Nephron progenitor cell (in vitro differentiated cells): Measurements from ENCODE around the gene ADAMTS14.

ENCODE experiments used
- DNase-seq: peaks from one replicate; pipeline ENCODE4 v3.0.0; 2021
- H3K27ac Mint-ChIP-seq: 2 replicates; pipeline ENCODE4 v1.8.0; 2021; ENCODE audit warnings: mild to moderate bottlenecking, moderate library complexity, mixed read lengths
- H3K27me3 Mint-ChIP-seq: 2 replicates; pipeline ENCODE4 v1.8.0; 2021; ENCODE audit warnings: mild to moderate bottlenecking, low read depth, mixed read lengths; ENCODE audit not compliant: poor library complexity
- H3K36me3 Mint-ChIP-seq: 2 replicates; pipeline ENCODE4 v1.8.0; 2021; ENCODE audit warnings: low read depth, mixed read lengths
- H3K4me1 Mint-ChIP-seq: 2 replicates; pipeline ENCODE4 v1.8.0; 2021; ENCODE audit warnings: mixed read lengths
- H3K4me3 Mint-ChIP-seq: 2 replicates; pipeline ENCODE4 v1.8.0; 2021; ENCODE audit warnings: mild to moderate bottlenecking, moderate library complexity, mixed read lengths
- H3K9me3 Mint-ChIP-seq: 2 replicates; pipeline ENCODE4 v1.8.0; 2021; ENCODE audit warnings: mild to moderate bottlenecking, moderate library complexity, mixed read lengths
- CTCF ChIP-seq: fragments of 200-600 bp; sonication (generic); IDR thresholded peaks from 2 replicates; pipeline ENCODE4 v1.5.0; 2021; ENCODE audit warnings: antibody characterized with exemption

ADAMTS14 gene

GRCh38 chr10:70751356-70751755, 79.0 kb downstream of the ADAMTS14 start:
- TF ChIP-seq CTCF = no peak
- no peak for DNase-seq
- Mint-ChIP-seq H3K36me3 (no peaks in the 10 kb centered on the region), H3K4me1 (peaks cover 17% of the 10 kb centered on the region), H3K4me3 (no peak overlapping the region), H3K27me3 (peaks cover 19% of the 10 kb centered on the region), H3K27ac (no peak overlapping the region), H3K9me3 (no peaks in the 10 kb centered on the region)

- H3K9me3 Mint-ChIP-seq = no peaks in the 10 kb centered on the region
- H3K36me3 Mint-ChIP-seq = no peaks in the 10 kb centered on the region
- H3K4me3 Mint-ChIP-seq = no peak overlapping the region
- no peak for TF ChIP-seq CTCF
- H3K27ac Mint-ChIP-seq = no peak overlapping the region
- H3K4me1 Mint-ChIP-seq = peaks cover 15% of the 10 kb centered on the region
- peaks cover 23% of the 10 kb centered on the region for H3K27me3 Mint-ChIP-seq
- no peak for DNase-seq
These were observed 79.7 kb downstream of the ADAMTS14 start for GRCh38 chr10:70751991-70752390.

- no peaks in the 10 kb centered on the region for H3K9me3 Mint-ChIP-seq
- no peaks in the 10 kb centered on the region for H3K36me3 Mint-ChIP-seq
- peaks cover 25% of the 10 kb centered on the region for H3K27me3 Mint-ChIP-seq
- no peak for DNase-seq
- H3K4me3 Mint-ChIP-seq = no peak overlapping the region
- peaks cover 15% of the 10 kb centered on the region for H3K4me1 Mint-ChIP-seq
- TF ChIP-seq CTCF = no peak
- H3K27ac Mint-ChIP-seq = no peak overlapping the region
These were observed 80.3 kb downstream of the ADAMTS14 start for GRCh38 chr10:70752571-70752970.

- Mint-ChIP-seq H3K36me3 (no peaks in the 10 kb centered on the region), H3K4me3 (no peak overlapping the region), H3K27me3 (peaks cover 25% of the 10 kb centered on the region), H3K4me1 (peaks cover 15% of the 10 kb centered on the region), H3K9me3 (no peaks in the 10 kb centered on the region), H3K27ac (no peak overlapping the region)
- no peak for DNase-seq
- TF ChIP-seq CTCF = no peak
These were observed 80.8 kb downstream of the ADAMTS14 start for GRCh38 chr10:70753026-70753663.

GRCh38 chr10:70753841-70754621, 81.7 kb downstream of the ADAMTS14 start:
- Mint-ChIP-seq H3K4me1 (peaks cover 15% of the 10 kb centered on the region), H3K27me3 (peaks cover 22% of the 10 kb centered on the region), H3K27ac (no peak overlapping the region), H3K4me3 (no peak overlapping the region), H3K9me3 (no peaks in the 10 kb centered on the region), H3K36me3 (no peaks in the 10 kb centered on the region)
- TF ChIP-seq CTCF = no peak
- no peak for DNase-seq
